HG03060 (cell line): ENCODE data around the gene EPB41.

Experiments
- ATAC-seq: cut with Tn5 transposase; IDR thresholded peaks from one replicate; pipeline ENCODE4 v1.9.1; 2021; ENCODE audit warnings: low read depth, moderate number of reproducible peaks; ENCODE audit not compliant: unreplicated experiment

Gene EPB41

DNA sequence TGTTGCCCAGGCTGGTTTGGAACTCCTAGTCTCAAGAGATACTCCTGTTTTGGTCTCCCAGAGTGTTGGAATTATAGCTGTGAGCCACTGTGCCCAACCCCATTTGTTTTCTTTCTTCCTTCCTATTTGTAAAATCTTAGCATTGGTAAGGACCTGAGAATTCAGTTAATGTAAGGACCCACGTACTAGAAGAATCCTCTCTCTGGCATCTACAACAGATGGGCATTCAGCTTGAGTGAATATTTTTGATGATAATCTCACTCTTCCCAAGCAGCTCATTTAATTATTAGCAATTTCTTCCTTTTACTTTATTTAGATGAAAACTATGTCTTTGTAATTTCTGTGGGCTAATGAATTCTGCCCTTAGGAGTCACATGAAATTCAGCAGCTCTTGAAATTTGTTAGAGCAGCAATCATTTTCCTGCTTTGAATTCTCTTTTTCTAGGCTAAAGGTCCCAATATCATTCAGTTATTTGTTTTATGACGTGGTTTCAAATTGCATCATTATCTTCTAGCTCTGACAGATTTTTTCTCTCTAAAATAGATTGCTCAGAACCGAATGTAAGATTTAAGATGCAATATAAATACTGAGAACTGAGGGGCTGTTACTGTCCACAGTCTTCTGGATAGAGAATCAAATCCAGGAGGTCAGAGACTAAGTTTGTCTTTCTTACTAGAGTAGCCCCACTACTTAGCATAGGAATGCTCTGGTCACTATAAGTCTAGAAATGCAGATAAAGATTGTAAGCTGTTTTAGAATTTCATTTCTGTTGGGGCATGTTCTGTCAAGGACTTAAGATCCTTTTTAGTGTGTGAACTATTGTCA lies 59.4 kb downstream of the EPB41 start:
- ATAC-seq: no peak

DNA sequence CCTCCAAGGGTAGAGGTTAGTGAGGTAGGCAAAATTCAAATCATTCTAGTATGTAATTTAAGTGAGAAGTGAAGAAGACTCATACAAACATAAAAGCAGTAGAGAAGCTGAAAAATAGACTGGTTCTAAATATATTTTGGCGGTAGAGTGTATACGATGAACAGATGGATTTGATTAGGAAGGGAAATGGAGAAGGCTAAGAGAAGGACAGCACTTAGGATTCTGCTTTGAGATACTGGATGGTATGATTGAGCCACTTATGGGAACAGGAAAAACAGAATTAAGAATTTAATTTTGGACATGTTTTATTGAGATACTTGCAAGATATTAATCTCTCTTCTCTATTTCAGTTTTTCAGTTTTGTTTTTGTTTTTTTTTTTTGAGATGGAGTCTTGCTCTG lies 60.1 kb downstream of the EPB41 start:
- ATAC-seq: no peak

DNA sequence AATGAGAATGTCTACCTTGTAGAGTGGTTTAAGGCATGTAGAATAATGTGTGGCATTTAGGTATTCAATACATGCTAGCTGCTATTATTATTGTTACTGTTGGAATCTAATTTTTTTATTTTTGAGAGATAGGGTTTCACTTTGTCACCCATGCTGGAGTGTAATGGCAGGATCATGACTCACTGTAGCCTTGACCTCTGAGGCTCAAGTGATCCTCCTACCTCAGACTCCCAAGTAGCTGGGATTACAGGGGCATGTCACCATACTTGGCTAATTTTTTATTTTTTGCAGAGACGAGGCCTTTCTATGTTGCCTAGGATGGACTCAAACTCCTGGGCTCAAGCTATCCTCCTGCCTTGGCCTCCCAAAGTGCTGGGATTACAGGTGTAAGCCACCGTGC lies 61.9 kb downstream of the EPB41 start:
- ATAC-seq: no peak

GRCh38 chr1:28981210-28981609 lies 66.8 kb downstream of the EPB41 start:
- no peak for ATAC-seq

DNA sequence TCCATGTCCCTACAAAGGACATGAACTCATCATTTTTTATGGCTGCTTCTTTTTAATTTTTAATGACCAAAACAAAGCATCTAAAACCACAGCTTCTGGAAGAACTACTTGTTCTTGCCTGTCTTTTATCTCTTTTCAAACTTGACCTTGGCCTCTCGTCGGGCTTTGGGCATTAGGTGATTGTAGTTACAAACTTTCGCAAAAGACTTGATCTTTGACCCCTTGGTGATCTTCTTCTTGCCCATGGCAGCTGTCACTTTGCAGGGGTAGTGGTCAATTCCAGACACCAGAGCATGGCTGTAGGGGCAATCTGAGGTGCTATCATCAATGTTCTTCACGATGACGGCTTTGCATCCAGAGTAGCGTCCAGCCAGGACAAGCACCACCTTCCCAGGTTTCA lies 67.8 kb downstream of the EPB41 start:
- ATAC-seq: no peak

DNA sequence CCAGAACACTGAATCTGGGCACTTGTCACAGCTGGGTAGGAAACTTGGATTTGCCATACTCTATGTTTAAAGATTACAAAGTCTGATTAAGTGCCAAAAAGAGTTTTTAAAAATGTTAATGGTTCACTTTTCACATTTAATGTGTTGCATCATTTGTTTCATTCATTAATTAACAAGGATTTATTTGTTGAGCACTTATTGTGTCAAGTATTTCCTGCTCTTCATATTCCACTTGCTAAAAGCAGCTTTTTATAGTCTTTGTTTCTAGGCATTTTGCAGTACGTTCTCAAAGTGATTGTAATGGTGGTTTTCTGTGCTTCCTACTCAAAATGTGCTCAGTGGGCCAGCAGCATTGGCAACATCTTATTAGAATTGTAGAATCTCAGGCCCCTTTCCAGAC lies 68.7 kb downstream of the EPB41 start:
- ATAC-seq: no peak

GRCh38 chr1:28983509-28984310 lies 69.3 kb downstream of the EPB41 start:
- no peak for ATAC-seq

GRCh38 chr1:28984311-28984684 lies 69.9 kb downstream of the EPB41 start:
- ATAC-seq: no peak

- no peak for ATAC-seq
Measured at GRCh38 chr1:28985427-28985826, 71.1 kb downstream of the EPB41 start.

GRCh38 chr1:28986306-28986910 lies 72.0 kb downstream of the EPB41 start:
- no peak for ATAC-seq

- no peak for ATAC-seq
Measured at GRCh38 chr1:29002792-29003191, 88.4 kb downstream of the EPB41 start.

DNA sequence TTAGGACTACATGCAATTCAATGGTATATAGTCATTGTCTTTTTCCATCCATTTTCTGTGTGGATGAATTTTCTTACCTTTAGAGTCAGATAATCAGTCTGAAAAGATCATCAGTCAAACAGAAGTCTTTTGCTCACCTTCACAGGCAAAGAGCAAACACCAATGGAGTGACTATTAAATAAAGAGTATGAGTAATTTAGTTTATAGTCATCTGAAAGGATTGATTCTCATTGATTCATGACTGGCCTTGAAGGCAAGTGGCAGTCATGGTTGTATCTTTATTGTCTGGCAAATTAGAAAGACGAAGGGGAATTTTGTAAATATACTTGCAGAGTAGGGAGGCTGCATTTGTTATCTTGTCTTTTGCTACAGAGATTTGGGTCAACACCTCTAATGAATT lies 89.9 kb downstream of the EPB41 start:
- no peak for ATAC-seq

- no peak for ATAC-seq
Measured at GRCh38 chr1:29004798-29005197, 90.4 kb downstream of the EPB41 start.

DNA sequence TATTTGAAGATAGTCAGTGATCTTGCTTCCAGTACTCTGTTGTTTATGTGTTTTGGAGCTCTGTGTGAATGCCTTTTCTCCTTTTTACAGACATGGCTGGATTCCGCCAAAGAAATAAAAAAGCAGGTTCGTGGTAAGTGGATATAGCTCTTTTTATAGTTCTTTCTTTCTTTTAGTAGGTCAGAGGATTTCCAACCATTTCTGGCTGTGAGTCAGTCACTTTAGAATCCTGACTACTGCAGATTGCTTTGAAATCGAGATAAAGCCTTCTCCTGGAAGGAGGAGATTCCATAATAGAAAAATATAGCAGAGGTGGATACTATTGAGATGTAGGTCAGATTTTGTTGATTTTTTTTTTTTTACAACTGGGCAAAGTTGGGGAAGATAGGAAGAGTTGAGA lies 97.4 kb downstream of the EPB41 start:
- no peak for ATAC-seq

DNA sequence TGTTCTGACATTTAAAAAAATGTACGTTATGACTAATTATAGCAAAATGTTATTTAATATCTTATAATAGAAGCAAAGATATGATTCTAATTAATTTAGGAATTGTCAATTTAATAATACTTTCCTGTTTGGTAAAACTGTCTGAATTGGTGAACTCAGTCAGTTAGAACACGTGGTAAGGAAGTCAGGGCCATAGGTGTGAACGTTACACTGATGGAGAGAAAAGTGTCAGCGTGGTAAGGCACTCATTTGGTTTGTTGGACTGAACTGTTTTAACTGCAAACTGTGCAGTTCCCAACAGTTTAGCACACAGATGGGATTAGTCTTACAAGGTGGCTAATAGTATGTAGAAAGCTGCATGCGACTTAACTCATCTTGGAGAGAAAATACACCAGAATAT lies 102.9 kb downstream of the EPB41 start:
- ATAC-seq: no peak

DNA sequence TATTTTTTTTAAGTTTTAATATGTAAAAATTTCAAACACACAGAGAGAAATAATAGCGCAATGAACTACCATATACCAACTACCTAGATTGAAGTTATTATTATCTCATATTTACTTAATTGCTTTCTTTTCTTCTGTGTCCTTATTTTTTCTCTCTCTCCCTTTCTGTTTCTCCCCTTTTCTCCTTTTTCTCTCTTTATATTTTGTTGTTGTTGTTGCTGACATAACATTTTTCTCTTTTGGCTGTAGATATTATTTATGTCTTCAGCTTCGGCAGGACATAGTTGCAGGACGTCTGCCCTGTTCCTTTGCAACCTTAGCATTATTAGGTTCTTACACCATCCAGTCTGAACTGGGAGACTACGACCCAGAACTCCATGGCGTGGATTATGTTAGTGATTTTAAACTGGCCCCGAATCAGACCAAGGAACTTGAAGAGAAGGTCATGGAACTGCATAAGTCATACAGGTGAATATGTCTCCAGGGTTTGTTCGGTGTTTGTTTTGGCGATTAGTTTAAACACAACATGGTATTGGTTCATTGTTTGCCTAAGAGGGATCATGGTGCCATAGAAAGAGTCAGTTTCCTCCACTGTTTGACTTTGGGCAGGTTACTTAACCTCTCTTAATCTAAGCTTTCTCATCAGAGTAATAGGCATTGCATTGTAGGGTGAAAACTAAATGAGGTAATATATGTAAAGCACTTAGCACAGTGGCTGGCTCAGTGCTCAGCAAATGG lies 103.8 kb downstream of the EPB41 start:
- no peak for ATAC-seq

DNA sequence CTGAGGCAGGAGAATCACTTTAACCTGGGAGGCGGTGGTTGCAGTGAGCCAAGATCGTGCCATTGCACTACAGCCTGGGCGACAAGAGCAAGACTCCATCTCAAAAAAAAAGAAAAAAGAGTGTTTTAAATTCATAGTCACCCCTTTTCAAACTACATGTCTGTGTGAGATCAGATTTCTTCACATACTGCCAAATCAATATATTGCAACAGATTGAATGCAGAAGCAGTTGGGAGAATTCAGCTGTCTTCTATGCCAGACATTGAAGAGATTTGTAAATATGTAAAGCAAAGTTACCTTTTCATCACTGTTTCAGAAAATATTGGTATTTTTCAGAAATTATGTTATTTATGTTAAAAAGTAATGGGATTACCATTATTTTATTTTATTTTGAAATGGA lies 108.3 kb downstream of the EPB41 start:
- no peak for ATAC-seq

GRCh38 chr1:29029667-29030066 lies 115.3 kb downstream of the EPB41 start:
- no peak for ATAC-seq

DNA sequence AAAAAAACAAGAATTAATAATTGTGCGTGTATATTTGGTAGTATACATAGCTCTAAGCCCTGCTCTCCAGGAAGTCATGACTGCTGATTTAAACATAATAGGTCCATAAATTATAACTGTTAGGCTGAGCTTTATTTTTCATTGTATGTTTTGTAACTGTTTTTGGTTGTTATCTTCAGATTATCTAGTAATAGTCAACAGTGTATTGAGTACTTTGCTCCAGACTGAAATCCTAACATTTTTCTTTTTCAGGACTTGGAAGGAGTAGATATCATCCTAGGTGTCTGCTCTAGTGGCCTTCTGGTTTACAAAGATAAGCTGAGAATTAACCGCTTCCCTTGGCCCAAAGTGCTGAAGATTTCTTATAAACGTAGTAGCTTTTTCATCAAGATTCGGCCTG lies 118.5 kb downstream of the EPB41 start:
- no peak for ATAC-seq

DNA sequence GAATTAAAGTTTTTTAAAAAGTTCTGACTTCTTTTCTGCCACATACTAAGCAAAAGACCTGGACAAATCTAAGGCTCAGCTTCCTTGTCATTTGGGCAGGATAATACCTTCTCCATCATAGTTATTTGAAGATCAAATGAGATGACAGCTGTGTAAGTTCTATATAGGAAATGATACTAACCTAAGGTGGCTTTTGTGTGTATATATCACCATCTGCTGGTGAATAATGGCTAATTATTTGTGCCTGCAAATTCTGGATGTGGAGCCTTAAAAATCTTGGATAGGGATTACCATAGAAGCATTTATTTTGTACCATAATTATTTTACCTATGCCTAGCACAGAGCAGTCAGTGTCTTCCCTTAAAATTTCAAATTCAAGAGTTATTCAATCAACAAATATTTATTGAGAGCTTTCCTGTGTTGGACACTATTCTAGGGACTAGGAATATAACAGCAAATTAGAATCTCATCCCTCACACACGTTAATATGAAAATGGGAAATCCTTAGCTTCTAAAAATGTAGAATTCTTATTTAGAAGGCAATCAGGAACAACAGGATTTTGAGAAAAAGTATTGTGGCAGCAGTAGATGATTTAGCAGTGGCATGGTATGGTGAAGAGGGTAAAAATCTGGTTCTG lies 119.6 kb downstream of the EPB41 start:
- no peak for ATAC-seq
